Upper lobe of right lung (tissue), 1 donor: Measurements from ENCODE around the gene PMAIP1. TPM values are rescaled to one million over a fixed set of nuclear protein-coding genes. Genes with fewer than 3 reads are reported as not detected.

Experiments used
- ATAC-seq: fragments of 200-7000 bp; cut with Tn5 transposase; one replicate; pipeline ENCODE4 v1.9.1; 2020; ENCODE audit warnings: mild to moderate bottlenecking, moderate library complexity
- DNase-seq: peaks from one replicate; pipeline ENCODE4 v3.0.0-alpha.2; 2020
- H3K27ac ChIP-seq: fragments of 200-600 bp; one replicate; pipeline ENCODE4 v1.8.0; 2022
- H3K27me3 ChIP-seq: fragments of 200-600 bp; one replicate; pipeline ENCODE4 v1.8.0; 2022; ENCODE audit warnings: mild to moderate bottlenecking
- H3K36me3 ChIP-seq: fragments of 200-600 bp; one replicate; pipeline ENCODE4 v1.8.0; 2022
- H3K4me1 ChIP-seq: fragments of 200-600 bp; one replicate; pipeline ENCODE4 v1.8.0; 2022
- H3K4me3 ChIP-seq: fragments of 200-600 bp; one replicate; pipeline ENCODE4 v1.8.0; 2022; ENCODE audit warnings: mild to moderate bottlenecking
- H3K9me3 ChIP-seq: fragments of 200-600 bp; one replicate; pipeline ENCODE4 v1.8.0; 2022
- intact Hi-C: fragments of 100-400 bp; cut with DNase I; formaldehyde crosslinking; loops from one replicate; pipeline ENCODE4 v1.11.0; 2022
- total RNA-seq: library from RNA; stranded (reverse); fragmentation: NEBNext Ultra II Directional; extraction: Animal tissue kit (Norgen Biotek cat#: 25700); gene quantifications from one replicate; pipeline ENCODE4 v1.2.1, GENCODE V29; 2021
- TF ChIP-seq, protein P1 (sequence below): fragments of 200-600 bp; IDR thresholded peaks from one replicate; pipeline ENCODE4 v1.8.0; 2022; ENCODE audit warnings: antibody characterized with exemption
- donor health status: DM: no; HTN: yes; CAD: no; lungs with severe emphysema.

Gene PMAIP1
- total RNA-seq, 1 donor from 2014 or later = 3.1 TPM

DNA sequence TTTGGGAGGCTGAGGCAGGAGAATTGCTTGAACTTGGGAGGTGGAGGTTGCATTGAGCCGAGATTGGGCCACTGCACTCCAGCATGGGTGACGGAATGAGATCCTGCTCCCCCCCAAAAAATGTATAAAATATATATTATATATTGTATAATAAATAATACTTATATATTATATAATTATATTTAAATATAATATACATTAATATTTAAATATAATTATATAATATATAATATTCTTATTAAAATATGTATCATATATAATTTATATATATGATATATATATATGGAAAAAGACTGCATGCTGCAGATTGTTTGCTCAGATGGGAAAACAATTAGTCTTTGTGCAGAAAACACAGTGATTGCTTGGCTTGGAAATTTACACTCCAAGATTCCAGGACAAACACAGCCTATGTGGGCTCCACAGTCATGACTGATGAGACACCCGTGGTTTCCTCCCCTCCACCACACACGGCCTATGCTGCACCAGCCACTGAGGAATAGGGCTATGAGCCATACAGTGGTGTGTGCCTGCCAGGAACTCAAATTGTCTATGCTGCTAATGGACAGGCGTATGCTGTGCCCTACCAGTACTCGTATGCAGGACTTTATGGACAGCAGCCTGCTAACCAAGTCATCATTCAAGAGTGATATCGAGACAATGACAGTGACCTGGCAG lies 30.0 kb downstream of the PMAIP1 start:
- Histone ChIP-seq H3K9me3 (no peaks in the 10 kb centered on the region), H3K27me3 (no peaks in the 10 kb centered on the region), H3K36me3 (no peaks in the 10 kb centered on the region), H3K4me1 (no peaks in the 10 kb centered on the region), H3K27ac (no peak overlapping the region), H3K4me3 (no peak overlapping the region)
- TF ChIP-seq, protein P1, sequence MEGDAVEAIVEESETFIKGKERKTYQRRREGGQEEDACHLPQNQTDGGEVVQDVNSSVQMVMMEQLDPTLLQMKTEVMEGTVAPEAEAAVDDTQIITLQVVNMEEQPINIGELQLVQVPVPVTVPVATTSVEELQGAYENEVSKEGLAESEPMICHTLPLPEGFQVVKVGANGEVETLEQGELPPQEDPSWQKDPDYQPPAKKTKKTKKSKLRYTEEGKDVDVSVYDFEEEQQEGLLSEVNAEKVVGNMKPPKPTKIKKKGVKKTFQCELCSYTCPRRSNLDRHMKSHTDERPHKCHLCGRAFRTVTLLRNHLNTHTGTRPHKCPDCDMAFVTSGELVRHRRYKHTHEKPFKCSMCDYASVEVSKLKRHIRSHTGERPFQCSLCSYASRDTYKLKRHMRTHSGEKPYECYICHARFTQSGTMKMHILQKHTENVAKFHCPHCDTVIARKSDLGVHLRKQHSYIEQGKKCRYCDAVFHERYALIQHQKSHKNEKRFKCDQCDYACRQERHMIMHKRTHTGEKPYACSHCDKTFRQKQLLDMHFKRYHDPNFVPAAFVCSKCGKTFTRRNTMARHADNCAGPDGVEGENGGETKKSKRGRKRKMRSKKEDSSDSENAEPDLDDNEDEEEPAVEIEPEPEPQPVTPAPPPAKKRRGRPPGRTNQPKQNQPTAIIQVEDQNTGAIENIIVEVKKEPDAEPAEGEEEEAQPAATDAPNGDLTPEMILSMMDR = no peak
- intact Hi-C loops = no loop called here
- DNase-seq (no peak), ATAC-seq (no peak)

DNA sequence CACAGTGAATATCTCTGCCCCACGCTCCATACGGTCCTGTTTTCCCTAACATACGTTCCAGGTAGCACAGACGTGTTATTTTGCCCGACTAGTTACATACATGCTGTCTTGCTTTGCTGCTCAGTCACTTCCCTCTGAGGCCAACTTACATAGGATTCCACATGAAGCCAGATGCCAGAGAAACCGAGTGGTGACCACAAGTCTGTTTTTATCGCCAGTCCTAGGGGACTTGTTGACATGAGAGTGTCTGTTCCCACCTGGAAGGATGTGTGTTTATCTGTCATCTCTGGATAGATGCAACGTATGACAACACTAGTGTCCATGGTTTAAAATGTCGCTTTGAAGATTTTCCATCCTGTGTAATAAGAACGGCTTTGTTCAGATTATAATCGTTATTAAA lies 32.6 kb downstream of the PMAIP1 start:
- no peaks in the 10 kb centered on the region for H3K4me1 ChIP-seq
- H3K9me3 ChIP-seq = no peaks in the 10 kb centered on the region
- H3K27me3 ChIP-seq = no peaks in the 10 kb centered on the region
- no peak for DNase-seq
- H3K27ac ChIP-seq = no peak overlapping the region
- H3K4me3 ChIP-seq = no peak overlapping the region
- intact Hi-C loops = no loop called here
- ATAC-seq = no peak
- no peaks in the 10 kb centered on the region for H3K36me3 ChIP-seq
- TF ChIP-seq, protein P1 = no peak

DNA sequence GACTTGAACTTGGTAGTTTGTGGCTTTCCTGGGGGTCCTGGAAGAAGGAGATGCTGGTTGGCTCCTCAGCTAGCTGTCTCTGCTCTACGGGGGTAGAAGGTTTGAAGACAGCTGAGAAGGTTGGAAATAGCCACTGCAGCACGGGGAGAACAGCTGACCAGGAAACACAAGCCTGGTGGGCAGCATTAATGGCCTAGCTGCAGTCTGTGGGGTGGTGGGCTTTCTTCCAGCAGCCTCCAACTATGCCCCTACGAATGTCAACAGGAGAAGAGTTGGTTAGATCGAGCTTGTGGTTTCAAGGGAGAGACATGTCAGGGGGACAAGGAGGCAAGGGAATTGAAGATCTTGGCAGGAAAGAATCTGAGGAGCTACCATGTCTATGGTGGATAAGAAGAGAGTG lies 38.9 kb downstream of the PMAIP1 start:
- intact Hi-C loops = no loop called here

DNA sequence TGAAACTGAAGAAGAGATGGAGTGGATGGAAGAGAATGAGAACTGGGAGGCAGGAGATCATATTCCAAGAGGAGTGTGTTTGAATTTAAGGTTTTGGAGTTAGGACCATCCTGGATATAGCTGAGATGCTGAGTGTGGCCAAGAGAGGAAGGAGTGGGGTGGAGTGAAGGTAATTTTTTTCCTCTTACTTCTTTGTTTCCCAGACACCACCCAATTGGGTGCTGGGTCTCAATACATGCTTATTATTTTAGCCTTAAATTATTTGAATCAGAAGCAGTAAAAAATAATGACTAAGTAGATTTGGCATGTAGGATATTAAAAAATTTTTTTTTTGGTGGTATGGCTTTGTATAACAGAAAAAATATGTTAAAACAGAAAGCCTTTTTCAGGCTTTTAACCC lies 39.3 kb downstream of the PMAIP1 start:
- H3K9me3 ChIP-seq = no peaks in the 10 kb centered on the region
- DNase-seq (no peak), ATAC-seq (no peak)
- no peak overlapping the region for H3K27ac ChIP-seq
- H3K4me3 ChIP-seq = no peak overlapping the region
- intact Hi-C loops = no loop called here
- TF ChIP-seq, protein P1 = no peak
- no peaks in the 10 kb centered on the region for H3K27me3 ChIP-seq
- no peaks in the 10 kb centered on the region for H3K4me1 ChIP-seq
- no peaks in the 10 kb centered on the region for H3K36me3 ChIP-seq

More for the DNA sequence above, 38.9 kb downstream of the PMAIP1 start:
- no peak overlapping the region for H3K4me3 ChIP-seq
- no peaks in the 10 kb centered on the region for H3K27me3 ChIP-seq
- H3K4me1 ChIP-seq = no peaks in the 10 kb centered on the region
- TF ChIP-seq, protein P1 = no peak
- H3K27ac ChIP-seq = no peak overlapping the region
- H3K9me3 ChIP-seq = no peaks in the 10 kb centered on the region
- no peak for DNase-seq
- no peak for ATAC-seq
- no peaks in the 10 kb centered on the region for H3K36me3 ChIP-seq

DNA sequence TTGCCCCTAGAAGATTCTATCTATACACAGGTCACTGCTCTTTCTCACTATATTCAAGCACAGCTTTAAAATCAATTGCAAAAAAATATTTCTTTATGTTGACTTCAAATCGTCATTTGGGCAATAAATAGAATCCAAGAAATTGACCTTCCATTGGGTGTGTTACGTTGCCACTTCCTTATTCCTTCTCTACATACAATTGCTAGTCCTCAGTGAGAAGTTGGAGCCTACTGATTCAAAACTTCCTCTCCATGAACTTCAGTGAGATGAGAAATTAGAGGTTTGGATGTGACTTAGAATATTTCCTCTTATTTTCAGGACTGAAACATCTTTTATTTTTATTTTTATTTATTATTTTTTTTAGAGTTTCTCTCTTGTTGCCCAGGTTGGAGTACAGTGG lies 40.3 kb downstream of the PMAIP1 start:
- no peaks in the 10 kb centered on the region for H3K4me1 ChIP-seq
- no peaks in the 10 kb centered on the region for H3K27me3 ChIP-seq
- H3K27ac ChIP-seq = no peak overlapping the region
- ATAC-seq = no peak
- no peaks in the 10 kb centered on the region for H3K36me3 ChIP-seq
- DNase-seq = no peak
- intact Hi-C loops = no loop called here
- no peaks in the 10 kb centered on the region for H3K9me3 ChIP-seq
- TF ChIP-seq, protein P1 = no peak
- H3K4me3 ChIP-seq = no peak overlapping the region

DNA sequence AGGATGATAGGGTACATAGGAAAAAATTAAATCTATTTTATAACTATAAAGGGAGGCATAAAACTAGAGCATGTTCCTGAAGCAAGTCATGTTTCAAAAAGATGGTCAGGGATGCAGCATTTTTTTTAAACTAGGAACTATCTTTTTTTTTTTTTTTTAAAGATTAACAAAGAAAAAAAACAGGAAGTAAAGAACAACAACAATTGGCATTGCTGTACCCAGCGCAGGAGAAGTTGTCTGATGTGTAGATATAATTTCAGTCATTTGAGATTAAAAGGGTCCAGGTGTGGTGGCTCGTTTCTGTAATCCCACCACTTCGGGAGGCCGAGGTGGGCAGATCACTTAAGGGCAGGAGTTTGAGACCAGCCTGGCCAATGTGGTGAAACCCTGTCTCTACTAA lies 41.5 kb downstream of the PMAIP1 start:
- intact Hi-C loops = no loop called here

More for the DNA sequence above, 41.5 kb downstream of the PMAIP1 start:
- ATAC-seq (no peak), DNase-seq (no peak)
- TF ChIP-seq, protein P1 = no peak
- Histone ChIP-seq H3K27ac (no peak overlapping the region), H3K4me1 (no peaks in the 10 kb centered on the region), H3K27me3 (no peaks in the 10 kb centered on the region), H3K9me3 (no peaks in the 10 kb centered on the region), H3K36me3 (no peaks in the 10 kb centered on the region), H3K4me3 (no peak overlapping the region)
